GM21367 (cell line): ENCODE measurements around the gene MANSC1.
"Not testable (repeated sequence)": the region's sequence is repeated elsewhere in the genome, so short reads cannot be mapped to it uniquely, and the experiment has no call there.

Experiments used
- ATAC-seq: cut with Tn5 transposase; IDR thresholded peaks from one replicate; pipeline ENCODE4 v1.9.1; 2021; ENCODE audit not compliant: unreplicated experiment

The MANSC1 gene

DNA sequence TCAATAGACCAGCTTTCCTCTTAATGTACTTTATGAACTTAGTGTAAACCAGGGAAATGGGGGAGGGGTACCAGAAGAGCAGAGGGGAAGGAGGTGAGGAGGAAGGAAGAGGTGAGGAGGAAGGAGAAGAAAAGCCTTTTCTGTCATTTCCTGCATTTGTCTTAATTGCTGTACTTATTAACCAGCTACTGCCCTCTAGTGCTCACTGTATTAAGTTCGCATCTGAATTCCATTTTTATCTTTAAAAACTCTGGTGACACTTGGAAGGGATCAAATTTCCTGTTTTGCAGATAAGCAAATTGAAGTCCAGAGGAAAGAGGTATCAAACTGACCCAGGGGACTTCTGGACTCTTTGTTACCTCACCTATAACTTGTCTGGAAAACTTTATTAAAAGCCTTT lies 22.2 kb downstream of the MANSC1 start:
- no peak for ATAC-seq

DNA sequence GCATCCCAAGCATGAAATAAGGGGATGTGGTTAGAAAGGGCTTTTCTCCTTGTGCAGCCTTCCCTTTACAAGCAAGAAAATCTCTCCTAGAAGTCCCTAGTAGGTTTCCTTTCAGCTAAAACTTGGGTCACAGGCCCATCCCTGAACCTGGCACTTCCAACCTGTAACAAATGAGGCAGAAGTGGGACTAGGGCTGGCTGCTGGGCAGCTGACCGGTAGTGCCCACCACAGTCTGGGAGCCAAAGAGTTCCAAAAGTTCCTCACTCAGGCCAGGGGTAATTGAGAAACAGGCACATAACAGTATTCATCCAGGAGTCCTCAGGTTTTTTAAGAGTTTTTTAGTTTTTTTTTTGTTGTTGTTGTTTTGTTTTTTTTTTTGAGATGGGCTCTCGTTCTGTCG lies 23.8 kb downstream of the MANSC1 start:
- no peak for ATAC-seq

DNA sequence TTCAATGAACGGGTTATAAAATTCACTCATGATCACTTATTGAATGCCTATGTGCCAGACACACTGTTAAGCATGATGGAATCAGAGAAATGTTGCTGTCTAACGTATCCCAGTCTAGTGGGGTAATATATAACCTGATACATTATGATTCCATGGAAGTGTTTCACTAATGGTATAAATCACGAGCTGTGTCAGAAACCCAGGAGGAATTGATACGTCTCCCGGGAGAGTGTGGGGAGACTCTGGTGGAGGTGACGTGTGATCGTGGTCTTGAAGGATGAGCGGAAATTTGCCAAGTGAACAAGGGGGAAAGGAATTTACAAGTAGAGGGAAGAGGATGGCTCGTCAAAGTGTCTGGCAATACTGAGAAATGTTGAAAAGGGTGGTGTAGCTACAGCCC lies 26.5 kb downstream of the MANSC1 start:
- ATAC-seq: no peak

DNA sequence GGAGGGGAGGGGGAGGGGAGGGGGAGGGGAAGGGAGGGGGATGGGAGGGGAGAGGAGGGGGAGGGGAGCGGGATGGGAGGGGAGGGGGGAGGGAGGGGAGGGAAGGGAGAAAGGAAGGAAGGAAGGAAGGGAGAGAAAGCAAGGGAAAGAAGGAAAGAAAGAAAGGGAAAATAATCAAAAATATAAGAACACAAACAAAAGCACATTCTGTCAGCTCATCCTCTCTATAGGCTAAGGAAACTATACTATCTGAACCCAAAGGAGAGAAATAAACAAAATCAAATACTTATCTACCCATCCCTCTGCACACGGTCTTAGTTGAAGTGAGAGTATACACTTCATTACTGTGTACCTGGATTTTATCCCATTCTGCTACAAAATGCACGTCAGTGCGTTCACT lies 26.9 kb downstream of the MANSC1 start:
- ATAC-seq: no peak

DNA sequence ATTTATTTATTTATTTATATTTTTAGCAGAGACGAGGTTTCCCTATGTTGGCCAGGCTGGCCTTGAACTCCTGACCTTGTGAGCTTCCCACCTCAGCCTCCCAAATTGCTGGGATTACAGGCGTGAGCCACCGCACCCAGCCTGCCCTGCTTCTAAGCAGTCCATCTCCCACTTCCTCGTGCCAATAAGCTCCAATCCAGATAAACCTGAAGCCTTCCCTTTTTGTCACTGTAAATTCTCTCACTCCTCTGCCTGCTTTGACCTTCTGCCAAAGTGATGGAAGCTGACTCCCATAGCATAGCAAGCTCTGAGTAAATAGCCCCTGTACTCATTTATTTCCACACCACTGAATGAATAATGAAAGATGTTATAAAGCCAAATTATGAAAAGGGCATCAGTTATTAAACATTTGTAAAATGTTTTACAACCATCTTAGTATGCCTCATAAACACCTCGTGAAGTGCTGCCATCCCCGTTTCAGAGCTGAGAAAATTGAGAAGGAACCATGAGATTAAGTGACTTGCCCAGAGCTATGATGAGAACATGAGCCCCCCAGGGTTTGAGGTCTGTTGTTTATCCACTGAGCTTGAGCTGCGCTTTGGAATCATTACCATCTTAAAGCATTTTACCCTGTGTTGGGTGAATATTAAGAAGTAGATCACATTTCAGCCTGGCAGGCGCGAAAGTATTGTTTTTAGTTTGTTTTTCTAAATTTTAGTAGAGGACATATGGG lies 30.4 kb downstream of the MANSC1 start:
- no peak for ATAC-seq

DNA sequence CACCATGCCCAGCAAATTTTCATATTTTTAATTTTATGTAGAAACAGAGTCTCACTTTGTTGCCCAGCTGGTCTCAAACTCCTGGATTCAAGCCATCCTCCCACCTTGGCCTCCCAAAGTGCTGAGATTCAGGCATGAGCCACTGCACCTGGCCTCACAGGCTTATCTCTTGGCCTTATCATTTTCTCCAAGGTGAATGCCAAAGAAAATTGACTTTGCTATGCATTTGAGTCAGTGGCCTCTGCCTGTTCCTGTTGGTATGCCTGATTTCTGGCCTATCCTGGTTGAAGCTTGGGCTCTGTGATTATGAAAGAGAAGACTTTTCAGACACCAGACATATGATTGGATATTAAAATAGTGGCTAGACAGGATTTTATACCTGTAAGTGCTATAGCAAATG lies 34.2 kb downstream of the MANSC1 start:
- no peak for ATAC-seq

DNA sequence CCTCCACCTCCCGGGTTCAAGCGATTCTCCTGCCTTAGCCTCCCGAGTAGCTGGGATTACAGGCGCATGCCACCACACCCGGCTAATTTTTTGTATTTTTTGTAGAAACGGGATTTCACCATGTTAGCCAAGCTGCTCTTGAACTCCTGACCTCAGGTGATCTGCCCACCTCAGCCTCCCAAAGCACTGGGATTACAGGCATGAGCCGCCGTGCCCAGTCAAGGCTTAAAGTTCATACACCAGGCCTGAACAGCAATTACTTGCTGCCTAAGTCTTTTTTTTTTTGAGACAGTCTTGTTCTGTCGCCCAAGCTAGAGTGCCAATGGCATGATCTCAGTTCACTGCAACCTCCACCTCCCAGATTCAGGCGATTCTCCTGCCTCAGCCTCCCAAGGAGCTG lies 39.3 kb downstream of the MANSC1 start:
- not testable (repeated sequence) for ATAC-seq

DNA sequence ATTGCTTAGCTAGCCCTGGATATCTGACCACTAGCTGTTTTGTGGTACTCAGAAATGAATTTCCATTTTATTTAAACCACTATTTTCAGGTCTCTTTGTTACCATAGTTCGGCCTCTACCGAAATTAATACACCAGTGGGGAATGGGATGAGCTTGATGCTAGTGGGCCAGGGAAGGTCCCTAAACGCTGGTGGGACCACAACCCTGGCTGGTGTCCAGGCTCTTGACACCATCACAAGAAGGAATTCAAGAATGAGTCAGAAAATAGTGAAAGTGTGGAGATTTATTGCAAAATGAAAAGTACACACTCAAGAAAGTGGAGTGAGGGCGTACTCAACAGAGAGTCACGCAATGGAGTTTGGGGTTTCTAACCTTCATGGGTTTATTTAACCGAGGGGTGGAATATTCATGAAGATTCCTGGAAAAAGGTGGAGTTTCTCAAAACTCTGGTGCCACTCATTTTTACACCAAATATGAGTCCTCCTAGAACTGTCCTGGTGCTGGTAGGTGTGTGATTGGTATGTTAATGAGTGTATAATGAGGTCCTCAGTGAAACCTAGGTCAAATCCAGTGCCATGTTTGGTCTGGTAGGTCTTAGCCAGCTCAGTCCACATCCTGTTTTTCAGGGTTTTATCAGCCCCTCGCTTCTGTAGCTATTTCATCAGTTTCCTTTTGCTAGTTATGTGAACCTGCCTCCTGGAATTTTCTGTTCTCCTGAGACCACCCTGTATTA lies 44.3 kb downstream of the MANSC1 start:
- no peak for ATAC-seq

DNA sequence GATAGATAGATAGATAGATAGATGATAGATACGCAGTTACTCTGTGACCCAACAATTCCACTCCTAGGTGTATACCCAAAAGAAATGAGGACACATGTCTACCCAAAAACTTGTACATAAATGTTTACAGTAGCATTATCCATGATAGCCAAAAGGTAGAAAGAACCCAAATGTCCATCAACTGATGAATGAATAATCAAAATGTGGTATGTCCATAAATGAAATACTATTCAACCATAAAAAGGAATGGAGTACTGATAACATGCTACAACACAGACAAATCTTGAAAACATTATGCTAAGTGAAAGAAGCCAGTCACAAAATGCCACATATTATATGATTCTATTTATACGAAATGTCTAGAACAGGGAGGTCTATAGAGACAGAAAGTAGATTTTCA lies 47.1 kb downstream of the MANSC1 start:
- ATAC-seq: no peak

DNA sequence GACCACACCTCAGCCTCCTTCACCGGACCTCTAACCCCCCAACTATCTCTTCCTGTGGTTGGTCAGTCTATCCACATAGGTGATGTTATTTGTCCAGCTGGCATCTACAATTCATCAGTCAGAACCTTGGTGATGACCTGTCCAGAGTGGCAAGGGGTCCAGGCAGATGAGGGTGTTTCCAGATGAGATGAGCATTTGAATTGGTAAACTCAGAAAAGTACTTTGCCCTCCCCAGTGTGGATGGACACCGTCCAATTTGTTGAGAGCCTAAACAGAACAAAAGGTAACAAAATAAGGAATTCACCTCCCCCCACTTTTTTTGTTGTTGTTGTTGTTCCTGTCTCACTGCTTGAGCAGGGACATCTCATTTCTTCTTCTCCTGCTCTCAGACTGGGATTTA lies 48.9 kb downstream of the MANSC1 start:
- no peak for ATAC-seq

DNA sequence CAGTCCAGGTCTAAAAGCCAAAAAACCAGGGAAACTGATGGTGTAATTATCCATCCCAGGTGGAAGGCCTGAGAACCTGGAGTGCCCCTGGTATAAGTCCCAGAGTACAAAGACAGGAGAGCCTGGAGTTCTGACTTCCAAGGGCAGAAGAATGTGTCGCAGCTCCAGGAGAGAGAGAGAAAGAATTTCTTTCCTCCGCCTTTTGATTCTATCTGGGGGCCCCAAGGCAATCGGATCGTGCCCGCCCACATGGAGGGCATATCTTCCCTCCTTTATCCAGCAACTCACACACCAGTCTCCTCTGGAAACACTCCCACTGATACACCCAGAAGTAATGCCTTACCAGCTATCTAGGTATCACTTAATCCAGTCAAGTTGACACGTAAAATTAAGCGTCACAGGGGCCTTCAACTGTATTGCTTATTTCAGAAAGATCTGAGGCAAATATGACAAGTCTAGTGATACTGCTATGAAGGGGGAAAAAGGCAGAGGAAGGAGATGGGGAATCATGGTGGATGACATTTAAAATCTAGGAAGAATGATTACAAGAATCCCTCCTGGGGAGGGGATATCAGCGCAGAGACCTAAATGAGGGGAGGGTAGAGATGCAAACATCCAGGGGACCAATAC lies 52.7 kb downstream of the MANSC1 start:
- ATAC-seq: no peak

DNA sequence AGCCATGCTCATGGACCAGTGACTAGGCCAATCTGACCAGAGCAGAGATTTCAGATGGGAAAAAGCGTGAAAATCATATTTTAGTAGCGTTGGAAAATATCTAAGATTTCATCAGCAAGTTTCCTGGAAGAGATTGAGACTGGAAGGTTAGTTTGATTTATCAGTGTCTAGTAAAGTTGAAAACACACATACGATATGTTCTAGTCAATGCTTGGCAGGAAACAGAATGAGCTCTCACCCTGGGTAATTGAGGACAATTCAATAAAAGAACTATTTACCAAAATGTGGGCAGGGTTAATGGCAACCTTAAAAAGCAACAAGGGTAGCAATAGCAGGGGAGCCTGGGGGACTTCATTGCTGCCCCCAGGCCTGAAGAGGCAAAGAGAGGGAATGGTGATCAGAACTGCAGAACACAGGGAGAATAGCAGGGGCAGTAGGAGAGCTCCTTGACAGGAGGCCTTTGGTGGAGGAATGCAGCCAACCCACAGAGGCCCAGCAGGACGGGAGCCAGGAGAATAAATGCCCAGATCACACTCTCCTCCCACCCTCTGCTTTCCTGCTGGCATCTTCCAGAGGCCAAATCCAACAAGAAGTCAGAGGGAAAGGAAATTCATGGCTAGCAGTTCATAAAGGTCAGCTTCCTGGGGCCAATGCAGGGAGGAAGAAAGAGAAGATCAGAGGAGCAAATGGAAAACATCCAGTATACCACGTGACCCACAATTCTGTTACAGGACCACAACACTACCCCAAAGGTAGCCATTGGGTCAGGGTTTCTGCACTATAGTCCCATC lies 55.6 kb downstream of the MANSC1 start:
- no peak for ATAC-seq

DNA sequence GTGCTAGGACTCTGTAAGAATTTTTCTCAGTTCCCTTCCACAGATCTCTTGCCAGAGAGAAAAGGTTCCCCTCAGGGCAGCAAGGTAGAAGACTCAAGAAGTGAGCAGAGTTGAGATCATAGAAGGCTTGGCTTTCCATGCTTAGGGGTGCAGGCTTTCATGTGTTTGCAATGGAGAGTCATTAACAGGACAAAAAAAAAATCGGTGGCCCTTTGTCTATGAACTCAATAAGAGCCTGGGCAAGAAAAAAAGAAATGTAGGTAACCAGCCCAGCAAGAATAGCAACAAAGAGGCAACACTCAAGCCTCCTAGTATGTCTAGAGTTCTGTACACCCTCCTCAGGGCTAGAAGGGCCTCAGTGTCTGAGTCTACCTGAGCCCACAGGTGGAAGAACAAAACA lies 59.8 kb downstream of the MANSC1 start:
- ATAC-seq: no peak

DNA sequence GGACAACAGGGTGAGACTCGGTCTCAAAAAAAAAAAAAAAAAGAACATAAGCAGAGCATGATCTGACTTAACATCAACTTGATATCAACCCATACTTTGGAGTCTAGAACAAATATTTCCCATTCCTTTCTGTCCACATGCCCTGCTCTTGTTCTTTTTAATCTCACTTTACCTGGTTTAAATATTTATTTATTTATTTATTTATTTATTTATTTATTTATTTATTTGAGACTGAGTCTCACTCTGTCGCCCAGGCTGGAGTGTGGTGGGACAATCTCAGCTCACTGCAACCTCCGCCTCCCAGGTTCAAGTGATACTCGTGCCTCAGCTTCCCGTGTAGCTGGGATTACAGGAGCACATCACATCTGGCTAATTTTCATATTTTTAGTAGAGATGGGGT lies 63.6 kb downstream of the MANSC1 start:
- no peak for ATAC-seq

DNA sequence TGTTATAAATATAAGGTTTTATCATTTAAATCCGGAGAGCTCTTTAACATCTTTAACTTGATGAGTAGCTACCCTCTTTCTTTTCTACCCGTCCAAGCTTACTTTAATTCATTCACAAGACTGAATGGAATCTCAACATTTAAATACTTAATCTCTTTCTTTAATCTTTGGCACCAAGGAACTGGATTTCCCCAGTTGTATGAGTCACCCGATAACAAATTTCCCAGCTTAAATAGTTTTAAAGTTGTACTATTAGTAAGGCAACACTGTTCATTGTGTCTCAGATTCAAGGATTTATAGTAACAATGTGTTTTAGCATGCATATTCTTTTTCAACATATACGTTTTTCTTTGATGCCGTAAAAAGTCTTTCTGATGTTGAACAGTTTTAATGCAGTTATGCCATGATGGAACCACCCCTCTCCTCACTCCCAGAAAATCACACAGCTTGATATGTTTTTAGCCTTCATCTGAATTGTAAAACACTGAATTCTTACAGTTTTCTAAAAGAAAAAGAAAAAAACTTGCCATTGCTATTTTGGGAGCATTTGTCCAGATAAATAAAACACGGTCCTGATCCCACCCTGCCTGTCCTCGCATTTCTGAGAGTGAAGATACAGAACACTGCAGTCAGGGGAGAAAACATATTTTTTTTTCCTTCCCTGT lies 67.1 kb downstream of the MANSC1 start:
- no peak for ATAC-seq

DNA sequence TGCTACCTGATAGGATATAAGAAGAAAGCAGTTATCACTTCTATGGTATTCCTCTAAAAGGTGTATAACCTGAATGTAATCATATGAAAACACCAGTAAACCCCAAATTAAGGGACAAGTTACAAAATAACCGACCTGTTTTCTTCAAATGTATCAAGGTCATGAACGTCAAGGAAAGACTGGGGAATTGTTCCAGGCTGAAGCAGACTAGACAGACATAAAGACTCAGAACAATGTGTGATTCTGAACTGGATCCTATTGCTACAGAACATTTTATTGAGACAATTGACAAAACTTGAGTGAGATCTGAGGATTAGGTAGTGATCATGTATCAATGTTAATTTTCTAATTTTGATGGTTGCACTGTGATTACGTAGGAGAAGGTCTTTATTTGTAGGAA lies 67.8 kb downstream of the MANSC1 start:
- no peak for ATAC-seq

DNA sequence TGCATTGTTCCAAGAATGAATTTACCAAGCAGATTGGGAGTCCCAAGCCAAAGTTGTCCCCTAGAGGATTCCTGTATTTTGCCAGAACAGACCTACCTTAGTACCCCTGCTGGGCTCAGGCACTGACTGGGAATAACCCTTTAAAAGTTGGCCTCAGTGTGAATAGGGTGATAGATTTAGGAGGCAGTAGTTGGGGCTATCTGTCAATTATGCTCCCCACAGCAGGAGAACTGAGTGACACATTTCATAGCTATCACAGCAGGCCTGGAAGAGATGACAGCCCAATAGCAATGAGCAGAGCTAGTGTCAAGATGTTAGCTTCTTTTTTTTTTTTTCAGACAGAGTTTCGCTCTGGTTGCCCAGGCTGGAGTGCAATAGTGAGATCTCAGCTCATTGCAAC lies 68.9 kb downstream of the MANSC1 start:
- ATAC-seq: no peak

DNA sequence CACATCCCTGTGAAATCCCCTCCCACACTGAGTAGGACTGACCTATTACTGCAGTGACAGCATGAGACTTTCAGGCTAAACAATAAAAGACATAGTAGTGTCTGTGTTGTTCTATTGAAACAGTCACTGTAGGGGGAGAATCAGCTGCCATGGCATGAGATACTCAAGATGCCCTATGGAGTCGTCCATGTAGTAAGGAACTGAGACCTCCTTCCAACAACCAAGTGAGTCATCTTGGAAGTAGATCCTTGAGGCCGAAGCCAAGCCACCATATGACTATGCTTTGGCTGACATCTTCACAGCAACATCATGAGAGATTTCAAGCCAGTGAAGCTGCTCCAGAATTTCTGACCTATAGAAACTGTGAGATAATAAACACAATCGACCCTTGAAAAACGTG lies 71.1 kb downstream of the MANSC1 start:
- ATAC-seq: no peak
